Measurements from ENCODE around the gene BPIFB2.

Gene BPIFB2

GRCh38 chr20:32986331-32986966 lies 21.1 kb upstream of the BPIFB2 start:
- no peak for FAIRE-seq

- FAIRE-seq: no peak
Observed at GRCh38 chr20:32987044-32987825, 20.3 kb upstream of the BPIFB2 start.

DNA sequence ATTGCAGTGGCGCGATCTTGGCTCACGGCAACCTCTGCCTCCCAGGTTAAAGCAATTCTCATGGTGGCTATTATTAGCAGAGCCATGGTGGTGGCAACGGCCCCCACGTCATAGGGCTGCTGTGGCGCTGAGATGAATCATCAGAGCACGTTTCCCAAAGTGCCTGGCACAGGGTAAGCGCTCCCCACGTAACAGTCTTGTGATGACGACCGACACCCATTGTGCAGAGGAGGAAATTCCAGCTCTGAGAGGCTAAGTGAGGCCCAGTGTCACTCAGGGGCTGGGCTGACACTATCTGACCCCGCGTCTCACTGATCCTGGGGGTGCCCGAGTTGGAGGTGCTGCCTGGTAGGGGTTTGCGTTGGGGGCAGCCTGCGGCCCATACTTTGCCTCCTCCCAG lies 19.5 kb upstream of the BPIFB2 start:
- no peak for FAIRE-seq

DNA sequence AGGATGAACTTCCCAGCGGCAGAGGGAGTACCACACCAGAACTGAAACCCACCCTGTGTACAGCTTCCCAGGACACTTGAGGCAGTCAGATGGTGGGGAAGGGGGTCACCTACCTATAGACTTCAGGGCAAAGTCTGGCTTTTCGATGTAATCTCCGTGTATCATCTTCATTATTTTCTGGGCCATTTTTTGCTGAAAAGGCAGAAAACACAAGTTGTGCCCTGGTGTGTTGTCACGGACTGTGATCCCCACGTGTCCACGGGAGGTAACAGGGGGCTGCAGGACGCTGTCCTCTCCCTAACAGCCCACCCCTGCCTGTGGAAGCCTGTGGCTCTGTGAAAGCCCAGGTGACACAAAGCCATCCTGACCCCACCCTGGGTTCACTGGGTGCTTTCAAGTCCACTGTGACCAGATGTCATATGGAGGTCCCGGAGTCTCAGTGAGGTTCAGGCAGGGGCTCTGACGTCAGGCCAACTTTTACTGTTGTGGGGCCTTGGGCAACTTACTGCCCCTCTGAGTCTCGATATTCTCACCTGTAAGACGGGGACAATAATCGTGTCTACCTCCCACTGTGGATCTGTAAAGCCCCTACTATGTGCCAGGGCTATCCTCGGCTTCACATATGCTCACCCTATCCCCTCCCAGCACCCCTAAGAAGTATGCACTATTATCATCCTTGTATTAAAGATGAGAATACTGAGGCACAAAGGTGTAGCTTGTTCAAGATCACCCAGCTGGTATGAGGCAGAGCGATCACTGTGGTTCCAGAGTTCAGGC lies 17.8 kb upstream of the BPIFB2 start:
- FAIRE-seq: no peak

GRCh38 chr20:32990426-32990825 lies 17.1 kb upstream of the BPIFB2 start:
- no peak for FAIRE-seq

- FAIRE-seq: no peak
Observed at GRCh38 chr20:32991383-32991782, 16.1 kb upstream of the BPIFB2 start.

- no peak for FAIRE-seq
Observed at GRCh38 chr20:32991792-32992641, 15.5 kb upstream of the BPIFB2 start.

GRCh38 chr20:32993496-32994050 lies 13.9 kb upstream of the BPIFB2 start:
- FAIRE-seq: no peak

GRCh38 chr20:32995802-32996201 lies 11.7 kb upstream of the BPIFB2 start:
- no peak for FAIRE-seq

- no peak for FAIRE-seq
Observed at GRCh38 chr20:32997431-32997830, 10.1 kb upstream of the BPIFB2 start.

DNA sequence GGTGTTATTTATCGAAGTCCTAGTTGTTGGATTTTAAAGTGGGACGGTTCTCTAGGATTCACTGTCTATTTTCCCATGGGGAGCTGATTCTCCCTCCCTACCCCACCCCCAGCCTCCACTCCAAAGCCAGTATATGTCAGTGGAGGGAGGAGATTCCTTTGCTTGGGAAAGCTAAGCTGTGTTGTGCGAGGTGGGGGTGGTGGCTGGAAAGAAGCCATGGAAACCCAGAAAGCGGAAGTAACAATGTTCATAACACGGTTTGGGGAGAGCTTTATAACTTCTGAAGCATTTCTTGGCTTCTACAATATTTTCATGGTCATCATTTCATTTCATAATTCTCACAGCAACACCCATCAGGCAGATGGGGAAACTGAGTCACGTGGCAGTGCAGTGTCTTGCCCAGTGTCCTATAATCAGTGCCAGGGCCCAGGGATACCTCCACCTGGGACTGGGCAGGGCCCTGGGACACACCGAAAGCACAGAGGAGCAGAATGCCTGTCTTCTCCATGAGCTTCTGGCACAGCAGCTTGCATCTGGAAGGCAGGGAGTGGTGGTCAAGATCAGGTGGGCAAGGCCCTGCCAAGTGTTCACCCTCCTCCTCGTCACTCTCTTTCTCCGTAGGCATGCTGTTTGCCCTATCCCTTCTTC lies 7.8 kb upstream of the BPIFB2 start:
- no peak for FAIRE-seq

DNA sequence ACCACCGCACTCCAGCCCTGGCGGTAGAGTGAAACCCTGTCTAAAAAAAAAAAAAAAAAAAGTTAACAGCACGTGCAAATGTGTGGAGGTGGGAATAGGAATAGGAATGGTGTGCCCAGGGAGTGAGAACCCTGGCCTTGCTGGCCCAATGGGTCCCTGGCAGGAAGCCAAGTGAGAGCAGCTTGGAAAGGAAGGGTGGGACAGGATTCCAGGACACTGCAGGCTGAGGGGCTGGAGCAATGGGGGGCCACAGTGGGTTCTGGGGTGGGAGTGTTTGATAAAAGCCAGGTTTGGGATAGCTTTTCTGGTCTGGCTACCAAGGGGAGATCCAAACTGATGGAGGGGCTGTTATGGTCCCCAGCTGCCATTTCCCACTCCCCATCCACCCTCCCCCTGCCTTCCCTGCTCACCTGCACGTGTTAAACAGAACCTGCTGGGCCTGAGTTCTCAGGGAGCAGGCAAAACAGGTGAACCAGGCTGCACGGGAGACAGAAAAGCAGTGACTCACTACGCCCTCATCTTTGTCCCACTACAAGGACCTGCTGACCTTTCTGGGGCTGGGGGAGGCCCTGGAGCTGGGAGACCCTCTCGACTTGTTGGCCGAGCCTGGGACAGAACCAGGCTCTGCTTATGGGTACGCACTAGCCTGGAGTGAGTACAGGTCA lies 6.6 kb upstream of the BPIFB2 start:
- FAIRE-seq: no peak

- no peak for FAIRE-seq
Observed at GRCh38 chr20:33002087-33002808, 5.3 kb upstream of the BPIFB2 start.

- FAIRE-seq: no peak
Observed at GRCh38 chr20:33004141-33004751, 3.3 kb upstream of the BPIFB2 start, which contains the start of gene SUN5. Gene SUN5, minus strand, starts transcription at chr20:33004433. Its CDS starts 93 bp downstream, at chr20:33004340.

DNA sequence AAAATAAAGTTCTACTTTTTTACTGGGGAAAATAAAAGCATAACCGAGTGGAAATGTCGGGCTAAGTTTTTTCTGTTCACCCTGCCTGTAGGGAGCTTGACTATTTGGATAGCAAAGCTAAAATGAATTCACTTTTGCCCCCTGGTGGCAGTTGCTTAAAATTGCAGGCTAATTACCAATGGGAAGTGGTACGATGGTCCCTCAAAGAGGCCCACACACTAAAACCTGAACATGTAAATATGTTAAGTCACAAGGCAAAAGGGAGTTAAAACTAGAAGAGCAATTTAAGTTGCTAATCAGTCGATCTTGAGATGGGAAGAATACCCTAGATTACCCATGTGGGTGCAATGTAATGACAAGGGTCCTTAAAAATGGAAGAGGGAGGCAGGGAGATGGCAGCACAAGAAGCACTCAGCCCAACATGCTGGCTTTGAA lies 2.4 kb upstream of the BPIFB2 start:
- no peak for FAIRE-seq

GRCh38 chr20:33005908-33006775 lies 1.4 kb upstream of the BPIFB2 start:
- FAIRE-seq: no peak

- FAIRE-seq: no peak
Observed at GRCh38 chr20:33006776-33007375, 628 bp upstream of the BPIFB2 start.

Measured in endometrium (tissue), 2 donors.